ENCODE results near the gene ECHDC1.

The ECHDC1 gene

DNA sequence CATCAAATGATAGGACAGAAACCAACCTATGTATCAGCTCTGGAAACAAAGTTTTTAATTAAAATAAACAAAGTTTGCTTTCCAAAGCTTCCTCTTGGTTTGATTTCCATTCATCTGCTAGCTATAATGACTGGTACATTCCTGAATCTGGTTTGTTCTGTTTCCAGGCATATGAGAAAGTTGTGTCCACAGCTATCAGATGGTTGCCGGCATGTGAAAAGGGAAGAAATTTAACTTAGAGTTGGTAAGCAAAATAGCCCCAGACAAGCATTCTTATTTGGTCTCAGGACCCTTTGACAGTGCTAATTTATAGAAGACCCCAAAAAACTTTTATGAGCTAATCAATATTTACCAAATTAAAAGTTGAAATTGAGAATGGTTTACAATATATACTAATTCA lies 80.5 kb downstream of the ECHDC1 start:
- Histone ChIP-seq H3K36me3 (ENCODE audit: insufficient read depth) (no peaks in the 10 kb centered on the region), H4K20me1 (ENCODE audit: insufficient read depth) (no peaks in the 10 kb centered on the region)

DNA sequence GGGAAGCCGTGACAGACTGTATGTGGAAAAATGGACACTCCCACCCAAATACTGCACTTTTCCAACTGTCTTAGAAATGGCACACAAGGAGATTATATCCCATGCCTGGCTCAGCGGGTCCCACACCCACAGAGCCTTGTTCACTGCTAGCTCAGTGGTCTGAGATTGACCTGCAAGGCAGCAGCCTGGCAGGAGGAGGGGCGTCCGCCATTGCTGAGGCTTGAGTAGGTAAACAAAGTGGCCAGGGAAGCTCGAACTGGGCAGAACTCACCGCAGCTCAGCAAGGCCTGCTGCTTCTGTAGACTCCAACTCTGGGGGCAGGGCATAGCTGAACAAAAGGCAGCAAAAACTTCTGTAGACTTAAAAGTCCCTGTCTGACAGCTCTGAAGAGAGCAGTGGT lies 88.1 kb downstream of the ECHDC1 start:
- TF ChIP-seq, protein P1, sequence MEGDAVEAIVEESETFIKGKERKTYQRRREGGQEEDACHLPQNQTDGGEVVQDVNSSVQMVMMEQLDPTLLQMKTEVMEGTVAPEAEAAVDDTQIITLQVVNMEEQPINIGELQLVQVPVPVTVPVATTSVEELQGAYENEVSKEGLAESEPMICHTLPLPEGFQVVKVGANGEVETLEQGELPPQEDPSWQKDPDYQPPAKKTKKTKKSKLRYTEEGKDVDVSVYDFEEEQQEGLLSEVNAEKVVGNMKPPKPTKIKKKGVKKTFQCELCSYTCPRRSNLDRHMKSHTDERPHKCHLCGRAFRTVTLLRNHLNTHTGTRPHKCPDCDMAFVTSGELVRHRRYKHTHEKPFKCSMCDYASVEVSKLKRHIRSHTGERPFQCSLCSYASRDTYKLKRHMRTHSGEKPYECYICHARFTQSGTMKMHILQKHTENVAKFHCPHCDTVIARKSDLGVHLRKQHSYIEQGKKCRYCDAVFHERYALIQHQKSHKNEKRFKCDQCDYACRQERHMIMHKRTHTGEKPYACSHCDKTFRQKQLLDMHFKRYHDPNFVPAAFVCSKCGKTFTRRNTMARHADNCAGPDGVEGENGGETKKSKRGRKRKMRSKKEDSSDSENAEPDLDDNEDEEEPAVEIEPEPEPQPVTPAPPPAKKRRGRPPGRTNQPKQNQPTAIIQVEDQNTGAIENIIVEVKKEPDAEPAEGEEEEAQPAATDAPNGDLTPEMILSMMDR (conservative IDR thresholded peaks at IDR 0.05; ENCODE audit: low read depth, low read length) = no peak
- H2AFZ ChIP-seq (ENCODE audit: low read depth) = no peak overlapping the region
- no peak overlapping the region for H3K4me2 ChIP-seq
- no peak overlapping the region for H3K9ac ChIP-seq
- H3K27ac ChIP-seq = no peak overlapping the region
- no peaks in the 10 kb centered on the region for H4K20me1 ChIP-seq (ENCODE audit: insufficient read depth)
- no peaks in the 10 kb centered on the region for H3K36me3 ChIP-seq (ENCODE audit: insufficient read depth)
- H3K79me2 ChIP-seq (ENCODE audit: insufficient read depth, low read depth) = no peaks in the 10 kb centered on the region
- no peaks in the 10 kb centered on the region for H3K4me1 ChIP-seq (ENCODE audit: low read depth, poor library complexity, severe bottlenecking)
- H3K4me3 ChIP-seq (IDR thresholded peaks at IDR 0.05; ENCODE audit: insufficient read depth, low read depth, low read length) = no peak overlapping the region
- no peaks in the 10 kb centered on the region for H3K27me3 ChIP-seq (ENCODE audit: insufficient read depth, low read depth)

More for the DNA sequence above, 80.5 kb downstream of the ECHDC1 start:
- Histone ChIP-seq H2AFZ (ENCODE audit: low read depth) (no peak overlapping the region), H3K4me2 (no peak overlapping the region), H3K4me1 (ENCODE audit: low read depth, poor library complexity, severe bottlenecking) (no peaks in the 10 kb centered on the region), H3K9ac (no peak overlapping the region), H3K27me3 (ENCODE audit: insufficient read depth, low read depth) (no peaks in the 10 kb centered on the region), H3K4me3 (IDR thresholded peaks at IDR 0.05; ENCODE audit: insufficient read depth, low read depth, low read length) (no peak overlapping the region), H3K27ac (no peak overlapping the region), H3K79me2 (ENCODE audit: insufficient read depth, low read depth) (peaks cover 5% of the 10 kb centered on the region)
- TF ChIP-seq, protein P1 (conservative IDR thresholded peaks at IDR 0.05; ENCODE audit: low read depth, low read length) = no peak

DNA sequence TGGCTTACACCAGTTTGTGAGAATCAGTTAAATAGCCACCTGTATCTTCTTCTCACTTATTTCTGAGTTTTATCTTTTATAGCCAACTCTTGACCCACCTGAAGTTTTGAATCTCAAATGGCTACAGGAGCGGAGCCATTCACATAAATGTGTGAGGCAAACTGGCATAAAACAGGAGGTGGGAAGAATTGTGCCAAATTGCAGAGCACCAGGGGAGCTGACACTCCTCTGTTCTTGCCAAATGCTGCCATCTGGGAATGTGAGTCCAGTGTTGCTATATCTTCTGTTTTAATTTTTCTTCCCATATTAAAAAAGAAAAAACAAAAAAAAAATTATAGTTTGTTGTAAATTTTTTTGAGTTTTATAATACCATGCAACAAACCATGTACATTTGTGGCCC lies 93.8 kb downstream of the ECHDC1 start:
- Histone ChIP-seq H3K4me2 (no peak overlapping the region), H3K36me3 (ENCODE audit: insufficient read depth) (no peaks in the 10 kb centered on the region), H3K27ac (no peak overlapping the region), H4K20me1 (ENCODE audit: insufficient read depth) (no peaks in the 10 kb centered on the region), H3K4me3 (IDR thresholded peaks at IDR 0.05; ENCODE audit: insufficient read depth, low read depth, low read length) (no peak overlapping the region), H3K4me1 (ENCODE audit: low read depth, poor library complexity, severe bottlenecking) (no peaks in the 10 kb centered on the region), H3K9ac (no peak overlapping the region), H2AFZ (ENCODE audit: low read depth) (no peak overlapping the region), H3K79me2 (ENCODE audit: insufficient read depth, low read depth) (no peaks in the 10 kb centered on the region), H3K27me3 (ENCODE audit: insufficient read depth, low read depth) (no peaks in the 10 kb centered on the region)
- TF ChIP-seq, protein P1 (conservative IDR thresholded peaks at IDR 0.05; ENCODE audit: low read depth, low read length) = no peak

DNA sequence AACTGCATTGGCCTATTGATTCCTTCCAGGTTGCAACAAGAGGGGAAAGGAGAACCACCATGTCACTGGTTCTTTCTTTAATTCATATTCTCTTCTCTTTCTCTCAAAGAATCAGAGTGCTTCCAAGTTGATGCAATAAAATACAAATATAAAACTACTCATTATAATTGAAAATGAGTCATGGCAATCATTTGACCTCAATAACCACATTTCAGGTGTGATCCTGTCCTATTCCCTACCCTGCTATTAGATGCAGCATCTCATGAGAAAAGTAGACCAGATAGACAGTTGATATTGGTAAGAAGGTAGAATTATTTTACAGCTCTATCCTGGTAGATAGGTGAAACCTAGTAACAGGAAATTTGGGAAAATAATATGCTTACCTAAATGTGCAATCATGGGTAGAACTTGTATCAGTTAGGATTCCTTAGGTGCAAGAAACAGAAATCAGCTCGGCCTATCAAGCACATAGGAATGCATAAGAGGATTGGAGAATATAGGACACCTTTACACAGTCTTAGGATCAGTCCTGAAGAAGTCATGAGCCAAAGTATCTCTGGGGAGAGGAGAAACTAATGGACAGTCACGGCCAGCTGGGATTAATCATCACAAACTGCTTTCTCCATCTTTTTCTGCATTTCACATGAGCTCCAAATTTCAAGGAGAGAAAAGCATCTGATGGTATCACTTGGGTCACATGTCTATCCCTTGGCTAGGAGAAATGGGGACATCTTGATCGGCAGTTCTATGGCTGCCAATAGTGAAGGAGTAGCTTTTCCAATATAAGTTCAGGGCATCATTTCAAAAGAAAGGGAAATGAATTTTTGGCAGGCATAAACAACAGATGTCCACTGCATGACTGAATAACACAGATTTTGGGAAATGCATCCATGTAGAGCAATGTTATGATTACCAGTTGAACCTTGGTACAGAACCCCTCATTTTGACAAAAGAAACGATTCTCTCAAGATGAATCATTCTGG lies 96.0 kb downstream of the ECHDC1 start:
- no peak overlapping the region for H3K27ac ChIP-seq
- no peaks in the 10 kb centered on the region for H3K27me3 ChIP-seq (ENCODE audit: insufficient read depth, low read depth)
- no peak overlapping the region for H3K4me2 ChIP-seq
- H3K79me2 ChIP-seq (ENCODE audit: insufficient read depth, low read depth) = no peaks in the 10 kb centered on the region
- H2AFZ ChIP-seq (ENCODE audit: low read depth) = no peak overlapping the region
- H3K4me1 ChIP-seq (ENCODE audit: low read depth, poor library complexity, severe bottlenecking) = no peaks in the 10 kb centered on the region
- no peak overlapping the region for H3K4me3 ChIP-seq (IDR thresholded peaks at IDR 0.05; ENCODE audit: insufficient read depth, low read depth, low read length)
- TF ChIP-seq, protein P1 (conservative IDR thresholded peaks at IDR 0.05; ENCODE audit: low read depth, low read length) = no peak
- no peaks in the 10 kb centered on the region for H4K20me1 ChIP-seq (ENCODE audit: insufficient read depth)
- no peak overlapping the region for H3K9ac ChIP-seq
- no peaks in the 10 kb centered on the region for H3K36me3 ChIP-seq (ENCODE audit: insufficient read depth)

Measured in KMS-11 (cell line).